HUES48 (cell line): Measurements from ENCODE around the gene SARS2.

ENCODE experiments used
- H3K27ac ChIP-seq: one replicate; pipeline ENCODE4 v1.7.0; 2013; ENCODE audit warnings: low read depth, low read length, inconsistent platforms
- H3K27me3 ChIP-seq: 2 replicates; pipeline ENCODE4 v1.6.1; 2013; ENCODE audit warnings: mild to moderate bottlenecking, low read length; ENCODE audit not compliant: control insufficient read depth, insufficient read depth
- H3K36me3 ChIP-seq: 2 replicates; pipeline ENCODE4 v1.6.1; 2013; ENCODE audit warnings: low read length; ENCODE audit not compliant: control insufficient read depth, insufficient read depth
- H3K4me1 ChIP-seq: 2 replicates; pipeline ENCODE4 v1.6.1; 2013; ENCODE audit warnings: mild to moderate bottlenecking, low read length; ENCODE audit not compliant: control insufficient read depth, insufficient read depth
- H3K4me3 ChIP-seq: 2 replicates; pipeline ENCODE4 v1.5.1; 2013; ENCODE audit warnings: mild to moderate bottlenecking, low read depth, low read length
- H3K9ac ChIP-seq: 2 replicates; pipeline ENCODE4 v1.6.1; 2013; ENCODE audit warnings: mild to moderate bottlenecking, low read depth, low read length, moderate library complexity
- H3K9me3 ChIP-seq: 2 replicates; pipeline ENCODE4 v1.6.1; 2013; ENCODE audit warnings: low read length; ENCODE audit not compliant: control insufficient read depth, insufficient read depth

Gene SARS2

DNA sequence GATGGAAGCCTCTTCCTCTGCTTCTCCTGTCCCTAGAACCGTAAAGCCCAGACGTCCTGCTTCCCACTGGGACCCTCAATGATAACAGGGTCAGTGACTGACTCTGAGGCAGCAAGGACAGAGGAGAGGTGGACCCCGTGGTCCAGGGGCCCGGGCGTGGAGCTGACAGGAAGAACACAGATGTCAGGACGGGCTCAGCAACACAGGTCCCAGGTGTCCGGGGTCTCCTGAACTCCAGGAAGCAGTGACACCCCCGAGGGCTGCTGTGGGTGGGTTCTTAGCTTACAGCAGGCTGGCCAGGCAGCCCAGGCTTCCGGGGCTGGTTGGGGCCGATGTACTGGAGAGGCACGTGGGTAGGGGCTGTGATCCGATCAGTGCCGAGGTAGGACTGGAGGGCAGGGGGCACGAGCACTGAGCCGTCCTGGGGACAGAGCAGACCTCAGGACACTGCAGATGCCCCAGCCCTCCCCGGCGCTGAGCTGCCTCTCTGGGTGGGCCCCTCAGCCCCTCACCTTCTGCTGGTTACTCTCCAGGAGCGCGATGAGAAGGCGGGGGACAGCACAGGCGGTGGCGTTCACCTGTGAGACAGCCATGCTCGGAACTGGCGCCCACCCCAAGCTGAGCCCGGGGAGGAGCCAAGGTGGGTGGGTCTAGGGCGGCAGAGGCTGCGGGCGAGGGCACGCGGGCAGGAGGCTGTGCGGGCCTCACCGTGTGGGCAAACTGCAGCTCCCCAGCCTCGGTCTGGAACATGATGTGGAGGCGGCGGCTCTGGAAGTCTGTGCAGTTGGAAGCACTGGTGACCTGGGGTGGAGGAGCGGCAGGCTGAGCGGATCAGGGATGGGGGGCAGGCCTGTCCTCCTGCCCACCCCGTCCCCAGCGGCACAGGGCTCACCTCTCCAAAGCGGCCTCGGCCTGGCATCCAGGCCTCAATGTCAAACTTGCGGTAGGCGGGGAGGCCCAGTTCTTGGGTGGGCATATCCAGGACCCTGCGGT, 14.9 kb downstream of the SARS2 start:
- H3K4me3 ChIP-seq = no peak overlapping the region
- H3K27ac ChIP-seq = no peak overlapping the region
- H3K9me3 ChIP-seq = no peaks in the 10 kb centered on the region
- H3K27me3 ChIP-seq = no peaks in the 10 kb centered on the region
- H3K36me3 ChIP-seq = peaks cover 20% of the 10 kb centered on the region
- H3K4me1 ChIP-seq = no peaks in the 10 kb centered on the region
- H3K9ac ChIP-seq = no peak overlapping the region

DNA sequence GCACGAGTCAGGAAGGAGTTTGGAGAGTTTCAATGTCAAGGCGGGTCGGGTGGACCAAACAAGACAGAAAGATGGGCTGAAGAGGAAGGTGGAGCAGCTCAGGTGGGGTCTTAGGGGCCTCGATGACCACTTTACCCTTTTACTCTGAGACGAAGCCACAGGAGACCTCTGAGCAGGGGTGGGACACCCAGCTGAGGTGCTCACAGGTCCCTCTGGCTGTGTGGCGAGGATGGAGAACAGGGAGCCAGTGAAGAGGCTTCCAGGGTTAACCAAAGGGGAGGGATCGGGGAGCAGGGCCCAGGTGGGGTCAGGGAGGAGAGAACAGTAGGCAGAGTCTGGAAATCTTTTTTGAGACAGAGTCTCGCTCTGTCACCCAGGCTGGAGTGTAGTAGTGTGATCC, 16.6 kb downstream of the SARS2 start:
- no peak overlapping the region for H3K9ac ChIP-seq
- peaks cover 15% of the 10 kb centered on the region for H3K36me3 ChIP-seq
- no peak overlapping the region for H3K27ac ChIP-seq
- H3K27me3 ChIP-seq = no peaks in the 10 kb centered on the region
- H3K9me3 ChIP-seq = no peaks in the 10 kb centered on the region
- H3K4me3 ChIP-seq = no peak overlapping the region
- no peaks in the 10 kb centered on the region for H3K4me1 ChIP-seq

DNA sequence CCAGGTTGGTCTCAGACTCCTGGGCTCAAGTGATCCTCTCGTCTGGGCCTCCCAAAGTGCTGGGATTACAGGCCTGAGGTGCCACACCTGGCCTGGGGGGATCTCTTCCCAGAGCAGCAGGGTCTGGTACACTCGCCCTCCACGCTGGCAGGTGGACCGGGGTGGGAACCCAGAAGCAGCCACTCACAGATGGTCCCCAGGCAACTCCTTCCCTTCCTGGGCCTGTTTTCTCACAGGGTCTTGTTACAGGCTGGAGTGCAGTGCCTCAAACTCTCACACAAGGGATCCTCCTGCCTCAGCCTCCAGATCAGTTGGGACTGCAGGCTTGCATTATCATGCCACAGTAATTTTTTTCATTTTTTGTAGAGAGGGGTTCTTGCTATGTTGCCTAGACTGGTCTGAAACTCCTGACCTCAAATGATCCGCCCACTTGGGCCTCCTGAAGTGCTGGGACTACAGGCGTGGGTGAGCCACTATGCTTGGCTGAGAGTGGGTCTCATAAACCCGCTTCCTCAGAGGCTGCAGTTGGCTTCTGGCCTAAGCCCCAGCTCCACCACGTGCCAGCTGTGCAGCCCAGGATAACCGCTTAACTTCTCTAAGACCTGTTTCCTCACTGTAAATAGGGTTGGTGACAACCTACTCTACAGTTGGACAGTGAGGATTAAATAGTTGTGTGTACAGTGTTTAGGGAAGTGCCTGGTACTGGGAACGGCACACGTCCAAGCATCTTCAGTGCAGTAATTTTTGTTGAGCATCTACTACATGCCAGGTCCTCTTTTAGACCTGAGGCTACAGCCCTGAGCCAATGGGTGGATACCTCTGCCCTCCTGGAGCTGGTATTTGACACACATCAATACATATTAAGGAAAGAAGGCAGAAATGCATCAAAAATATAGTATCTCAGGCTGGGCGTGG, 17.7 kb downstream of the SARS2 start:
- no peak overlapping the region for H3K9ac ChIP-seq
- no peaks in the 10 kb centered on the region for H3K4me1 ChIP-seq
- no peak overlapping the region for H3K4me3 ChIP-seq
- no peak overlapping the region for H3K27ac ChIP-seq
- H3K27me3 ChIP-seq = no peaks in the 10 kb centered on the region
- H3K36me3 ChIP-seq = peaks cover 10% of the 10 kb centered on the region
- no peaks in the 10 kb centered on the region for H3K9me3 ChIP-seq

DNA sequence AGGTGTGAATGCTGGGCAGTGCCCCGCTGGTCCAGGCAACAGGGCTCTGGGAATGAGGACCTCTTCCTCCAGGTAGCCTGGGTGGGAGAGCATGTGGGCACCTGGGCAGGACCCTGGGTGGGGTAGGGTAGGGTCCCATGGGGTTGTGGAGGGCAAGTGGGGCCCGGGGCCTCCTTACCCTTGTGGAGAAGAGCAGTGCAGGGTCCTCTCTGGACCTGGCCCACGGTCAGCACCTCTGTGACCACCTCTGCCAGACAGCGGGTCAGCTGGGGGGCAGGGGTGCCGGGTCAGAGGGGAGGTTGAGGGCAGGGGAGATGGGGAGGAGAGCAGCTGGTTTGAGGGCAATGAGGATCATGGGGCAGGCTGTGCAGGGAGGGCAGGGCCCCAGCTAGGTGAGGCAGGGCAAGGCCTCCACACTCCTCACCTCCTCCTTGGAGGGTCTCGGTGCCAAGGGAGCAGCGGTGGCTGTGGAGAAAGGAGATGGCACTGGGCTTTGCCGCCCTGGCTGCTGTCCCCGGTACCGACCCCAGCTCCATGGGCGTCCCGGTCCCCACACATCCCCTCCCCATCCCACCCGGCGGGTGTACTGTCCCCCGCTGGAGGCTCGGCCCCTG, 19.1 kb downstream of the SARS2 start:
- no peaks in the 10 kb centered on the region for H3K9me3 ChIP-seq
- H3K4me3 ChIP-seq = no peak overlapping the region
- H3K27me3 ChIP-seq = no peaks in the 10 kb centered on the region
- no peak overlapping the region for H3K9ac ChIP-seq
- H3K36me3 ChIP-seq = peaks cover 18% of the 10 kb centered on the region
- H3K4me1 ChIP-seq = no peaks in the 10 kb centered on the region
- H3K27ac ChIP-seq = no peak overlapping the region

DNA sequence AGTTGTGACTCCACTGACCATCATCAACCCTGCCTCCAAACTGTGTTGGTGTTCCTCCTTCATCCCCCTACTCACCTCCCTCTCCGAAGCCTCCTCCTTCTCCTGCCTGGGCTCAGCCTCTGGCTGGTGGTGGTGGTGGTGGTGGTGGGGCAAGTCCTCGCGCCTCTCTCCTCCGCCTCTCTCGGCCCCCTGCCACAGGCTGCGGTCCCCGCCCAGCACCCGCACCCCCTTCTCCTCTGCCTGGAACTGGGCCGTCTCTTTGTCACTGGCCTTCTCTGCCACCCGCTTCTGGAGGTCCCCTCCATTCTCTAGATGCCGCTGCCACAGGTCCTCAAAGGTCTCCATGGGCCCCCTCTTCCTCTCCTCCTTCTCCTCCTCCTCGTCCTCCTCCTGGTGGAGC, 20.1 kb downstream of the SARS2 start:
- H3K9me3 ChIP-seq = no peaks in the 10 kb centered on the region
- no peak overlapping the region for H3K27ac ChIP-seq
- H3K36me3 ChIP-seq = peaks cover 18% of the 10 kb centered on the region
- H3K4me1 ChIP-seq = no peaks in the 10 kb centered on the region
- no peak overlapping the region for H3K9ac ChIP-seq
- H3K4me3 ChIP-seq = no peak overlapping the region
- H3K27me3 ChIP-seq = no peaks in the 10 kb centered on the region

DNA sequence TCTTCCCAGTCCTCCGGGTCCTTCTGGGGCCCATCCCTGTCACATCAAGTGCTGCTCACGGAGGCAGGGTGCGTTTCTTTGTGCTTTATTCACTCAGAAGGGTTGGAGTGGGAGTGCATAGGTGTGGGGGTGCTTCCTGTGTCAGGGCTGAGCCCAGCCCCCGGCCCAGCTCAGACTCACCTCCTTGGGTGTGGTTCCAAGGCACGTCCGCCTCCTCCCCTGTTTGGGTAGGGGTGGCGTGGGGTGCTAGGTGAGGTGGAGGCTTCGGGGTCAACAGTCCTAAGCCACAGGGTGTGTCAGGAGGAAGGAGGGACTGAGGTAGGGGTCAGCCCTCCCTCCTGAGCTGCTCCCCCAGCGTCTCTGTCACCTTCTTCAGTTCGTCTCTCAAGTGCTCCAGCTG, 21.7 kb downstream of the SARS2 start:
- no peaks in the 10 kb centered on the region for H3K9me3 ChIP-seq
- H3K36me3 ChIP-seq = peaks cover 25% of the 10 kb centered on the region
- H3K27me3 ChIP-seq = no peaks in the 10 kb centered on the region
- H3K27ac ChIP-seq = no peak overlapping the region
- H3K4me3 ChIP-seq = no peak overlapping the region
- no peak overlapping the region for H3K9ac ChIP-seq
- no peaks in the 10 kb centered on the region for H3K4me1 ChIP-seq

DNA sequence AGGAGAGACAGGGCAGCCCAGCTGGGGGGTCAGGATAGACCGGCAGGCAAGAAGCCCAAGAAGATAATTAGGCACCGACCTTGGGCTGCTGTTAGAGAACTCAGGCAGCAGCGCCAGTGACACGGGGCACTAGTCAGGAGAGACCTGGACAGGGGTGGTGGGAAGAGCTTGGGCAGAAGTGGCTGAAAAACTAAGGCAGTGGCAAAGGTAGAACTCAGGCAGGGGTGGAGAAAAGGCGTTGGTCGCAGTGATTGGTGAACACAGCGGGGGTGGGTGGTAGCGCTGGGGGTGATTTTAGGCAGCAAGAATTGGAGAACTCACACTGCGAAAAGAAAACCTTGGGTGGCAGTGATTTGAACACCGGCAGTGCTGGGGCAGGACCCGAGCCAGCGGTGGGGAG, 22.9 kb downstream of the SARS2 start:
- peaks cover 25% of the 10 kb centered on the region for H3K36me3 ChIP-seq
- no peak overlapping the region for H3K27ac ChIP-seq
- no peak overlapping the region for H3K4me3 ChIP-seq
- no peaks in the 10 kb centered on the region for H3K27me3 ChIP-seq
- H3K9ac ChIP-seq = no peak overlapping the region
- no peaks in the 10 kb centered on the region for H3K4me1 ChIP-seq
- no peaks in the 10 kb centered on the region for H3K9me3 ChIP-seq

DNA sequence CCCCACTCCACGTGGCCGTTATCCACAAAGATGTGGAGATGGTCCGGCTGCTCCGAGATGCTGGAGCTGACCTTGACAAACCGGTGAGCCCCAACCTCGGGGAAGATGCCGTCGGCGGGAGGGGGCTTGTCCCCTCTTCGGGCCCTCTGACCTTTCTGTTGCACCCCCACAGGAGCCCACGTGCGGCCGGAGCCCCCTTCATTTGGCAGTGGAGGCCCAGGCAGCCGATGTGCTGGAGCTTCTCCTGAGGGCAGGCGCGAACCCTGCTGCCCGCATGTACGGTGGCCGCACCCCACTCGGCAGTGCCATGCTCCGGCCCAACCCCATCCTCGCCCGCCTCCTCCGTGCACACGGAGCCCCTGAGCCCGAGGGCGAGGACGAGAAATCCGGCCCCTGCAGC, 23.3 kb downstream of the SARS2 start:
- H3K4me3 ChIP-seq = no peak overlapping the region
- H3K4me1 ChIP-seq = no peaks in the 10 kb centered on the region
- H3K9me3 ChIP-seq = no peaks in the 10 kb centered on the region
- no peak overlapping the region for H3K27ac ChIP-seq
- H3K9ac ChIP-seq = no peak overlapping the region
- H3K36me3 ChIP-seq = peaks cover 25% of the 10 kb centered on the region
- no peaks in the 10 kb centered on the region for H3K27me3 ChIP-seq

DNA sequence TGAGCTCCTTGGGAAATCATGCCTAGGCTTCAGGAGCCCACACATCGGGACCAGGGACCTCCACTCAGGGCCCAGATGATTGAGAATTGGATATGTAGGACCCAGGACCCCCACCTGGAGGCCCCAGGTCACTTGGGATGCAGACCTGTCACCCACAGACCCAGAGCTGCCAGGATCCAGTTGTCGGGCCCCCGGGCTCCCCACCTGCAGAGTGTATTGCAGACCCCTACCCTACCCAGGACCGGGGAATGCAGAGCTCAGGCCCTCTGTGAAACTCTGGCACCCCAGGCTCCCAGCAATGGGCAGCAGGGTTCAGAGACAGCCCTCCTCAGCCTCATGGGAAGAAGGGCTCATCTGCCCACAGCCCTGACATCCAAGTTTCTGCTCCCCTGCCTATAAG, 24.9 kb downstream of the SARS2 start:
- no peak overlapping the region for H3K9ac ChIP-seq
- peaks cover 4% of the 10 kb centered on the region; the same call in 1 of the 2 replicates for H3K4me1 ChIP-seq
- no peak overlapping the region for H3K4me3 ChIP-seq
- H3K9me3 ChIP-seq = no peaks in the 10 kb centered on the region
- no peak overlapping the region for H3K27ac ChIP-seq
- no peaks in the 10 kb centered on the region for H3K27me3 ChIP-seq
- peaks cover 25% of the 10 kb centered on the region for H3K36me3 ChIP-seq

DNA sequence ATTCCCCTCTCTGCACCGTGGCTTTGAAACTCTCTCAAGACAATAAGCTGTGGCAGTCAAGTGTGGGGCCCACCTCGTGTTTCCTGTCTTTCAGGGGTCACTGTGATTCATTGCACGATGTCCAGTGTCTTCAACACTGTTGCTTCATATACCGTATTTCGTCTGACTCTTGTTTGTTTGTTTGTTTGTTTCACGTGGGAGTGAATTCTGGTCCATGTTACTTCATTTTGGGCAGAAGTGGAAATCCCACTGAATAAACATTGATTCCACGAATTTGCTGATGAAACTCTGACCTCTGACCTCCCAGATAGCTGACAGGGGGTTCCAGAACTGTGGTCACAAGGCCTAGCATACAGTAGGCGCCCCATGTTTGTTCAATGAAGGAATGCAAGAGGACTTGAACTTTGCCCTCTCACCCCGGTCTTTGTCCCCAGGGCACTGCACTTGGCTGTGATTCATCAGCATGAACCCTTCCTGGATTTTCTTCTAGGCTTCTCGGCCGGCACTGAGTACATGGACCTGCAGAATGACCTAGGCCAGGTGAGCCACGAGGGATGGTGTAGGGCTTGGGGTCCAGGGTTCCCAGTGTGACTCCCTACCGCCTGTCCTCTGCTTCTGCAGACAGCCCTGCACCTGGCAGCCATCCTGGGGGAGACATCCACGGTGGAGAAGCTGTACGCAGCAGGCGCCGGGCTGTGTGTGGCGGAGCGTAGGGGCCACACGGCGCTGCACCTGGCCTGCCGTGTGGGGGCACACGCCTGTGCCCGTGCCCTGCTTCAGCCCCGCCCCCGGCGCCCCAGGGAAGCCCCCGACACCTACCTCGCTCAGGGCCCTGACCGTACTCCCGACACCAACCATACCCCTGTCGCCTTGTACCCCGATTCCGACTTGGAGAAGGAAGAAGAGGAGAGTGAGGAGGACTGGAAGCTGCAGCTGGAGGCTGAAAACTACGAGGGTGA, 25.7 kb downstream of the SARS2 start:
- no peaks in the 10 kb centered on the region for H3K27me3 ChIP-seq
- H3K4me1 ChIP-seq = peaks cover 6% of the 10 kb centered on the region; the same call in 1 of the 2 replicates
- H3K9ac ChIP-seq = no peak overlapping the region
- no peaks in the 10 kb centered on the region for H3K9me3 ChIP-seq
- no peak overlapping the region for H3K4me3 ChIP-seq
- peaks cover 25% of the 10 kb centered on the region for H3K36me3 ChIP-seq
- no peak overlapping the region for H3K27ac ChIP-seq
